ENCODE results near the gene SMIM5. TPM values are rescaled to one million over a fixed set of nuclear protein-coding genes. Genes with fewer than 3 reads are reported as not detected.
A peak's percentile ranks its signal among the peaks of the same experiment; 100 is the strongest.
"Not testable (repeated sequence)": the region's sequence is repeated elsewhere in the genome, so short reads cannot be mapped to it uniquely, and the experiment has no call there.

Gene SMIM5
- total RNA-seq, result 1.8 and 4.4 TPM in 2 replicates
- 2.0 TPM for polyA plus RNA-seq (2012)

GRCh38 chr17:75632863-75633485, at the start of gene SMIM5:
Gene SMIM5, plus strand, starts transcription at chr17:75633434. Its CDS starts 6,768 bp downstream, at chr17:75640202.
- peak; percentile 98 for DNase-seq (ENCODE audit: low read depth)

- no peak for DNase-seq (ENCODE audit: low read depth)
These were observed 48.4 kb upstream of the SMIM5 start for GRCh38 chr17:75584849-75585175.

- DNase-seq (ENCODE audit: low read depth), result no peak
These were observed 45.3 kb upstream of the SMIM5 start, which contains the start of gene MYO15B for GRCh38 chr17:75587675-75588595. Gene MYO15B, plus strand, starts transcription at chr17:75587800. Its CDS starts 258 bp downstream, at chr17:75588058.

GRCh38 chr17:75588596-75589011, 44.6 kb upstream of the SMIM5 start:
- no peak for DNase-seq (ENCODE audit: low read depth)

GRCh38 chr17:75589012-75589918, 44.0 kb upstream of the SMIM5 start:
- DNase-seq (ENCODE audit: low read depth), result peak; percentile 82

GRCh38 chr17:75589919-75590303, 43.3 kb upstream of the SMIM5 start:
- no peak for DNase-seq (ENCODE audit: low read depth)

- DNase-seq (ENCODE audit: low read depth), result no peak
These were observed 42.9 kb upstream of the SMIM5 start for GRCh38 chr17:75590314-75590761.

- no peak for DNase-seq (ENCODE audit: low read depth)
These were observed 42.1 kb upstream of the SMIM5 start for GRCh38 chr17:75590849-75591721.

- no peak for DNase-seq (ENCODE audit: low read depth)
These were observed 41.4 kb upstream of the SMIM5 start for GRCh38 chr17:75591722-75592302.

GRCh38 chr17:75592348-75593020, 40.8 kb upstream of the SMIM5 start:
- no peak for DNase-seq (ENCODE audit: low read depth)

GRCh38 chr17:75593430-75593829, 39.8 kb upstream of the SMIM5 start:
- DNase-seq (ENCODE audit: low read depth), result not testable (repeated sequence)

GRCh38 chr17:75594499-75595283, 38.5 kb upstream of the SMIM5 start:
- no peak for DNase-seq (ENCODE audit: low read depth)

GRCh38 chr17:75595284-75595919, 37.8 kb upstream of the SMIM5 start:
- DNase-seq (ENCODE audit: low read depth), result no peak

GRCh38 chr17:75595920-75596313, 37.3 kb upstream of the SMIM5 start:
- DNase-seq (ENCODE audit: low read depth), result no peak

GRCh38 chr17:75596320-75597087, 36.7 kb upstream of the SMIM5 start:
- no peak for DNase-seq (ENCODE audit: low read depth)

GRCh38 chr17:75601057-75601987, 31.9 kb upstream of the SMIM5 start:
- DNase-seq (ENCODE audit: low read depth), result peak; percentile 50
